ENCODE results near the gene ZNF618.

The ZNF618 gene

DNA sequence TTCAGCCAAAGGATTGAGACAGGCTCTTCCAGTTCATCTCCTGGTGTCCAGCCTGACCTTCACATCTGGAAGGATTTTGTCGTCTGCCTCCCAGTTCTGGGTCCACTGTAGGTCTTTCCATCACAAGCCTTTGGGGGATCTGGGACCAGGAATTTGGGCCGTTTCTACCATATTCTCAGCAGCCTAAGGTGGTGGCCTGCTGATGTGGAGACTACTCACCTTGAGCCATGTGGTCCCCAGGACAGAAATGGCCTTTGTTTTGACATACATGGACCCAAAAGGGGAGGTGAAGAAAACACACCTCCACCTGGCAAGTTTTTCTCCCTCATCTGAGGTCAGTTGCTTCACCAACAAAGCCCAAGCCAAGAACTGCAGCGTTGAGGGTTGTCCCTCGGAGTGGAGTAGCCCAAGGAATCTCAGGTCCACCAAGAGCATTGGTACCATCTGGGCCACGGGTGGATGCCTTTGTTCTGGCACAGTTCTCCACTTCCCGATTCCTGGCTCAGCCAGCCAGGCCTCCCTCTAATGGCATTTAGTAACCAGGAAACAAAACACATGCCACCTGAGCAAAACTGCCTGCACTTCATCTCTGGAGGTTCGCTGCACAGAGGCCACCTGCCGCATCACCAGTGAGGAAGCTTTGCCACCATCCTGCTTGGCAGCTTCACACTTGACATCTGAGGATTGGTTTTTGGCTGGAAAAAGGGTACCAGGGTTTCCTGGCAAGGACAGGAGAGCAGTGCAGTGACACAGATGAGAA lies 177.3 kb downstream of the ZNF618 start:
- H3K79me2 ChIP-seq (ENCODE audit: control insufficient read depth, low read length) = no peaks in the 10 kb centered on the region
- H3K27me3 ChIP-seq (ENCODE audit: control insufficient read depth, low read length) = no peaks in the 10 kb centered on the region
- H3K4me3 ChIP-seq (ENCODE audit: low read length) = no peak overlapping the region
- H3K36me3 ChIP-seq (ENCODE audit: control insufficient read depth, low read length) = no peaks in the 10 kb centered on the region
- H3K27ac ChIP-seq (ENCODE audit: low read depth, low read length) = no peak overlapping the region
- no peaks in the 10 kb centered on the region for H4K20me1 ChIP-seq (ENCODE audit: control insufficient read depth, insufficient read depth, low read depth, low read length)
- H3F3A ChIP-seq (ENCODE audit: control insufficient read depth, insufficient read depth) = no peaks in the 10 kb centered on the region
- no peak overlapping the region for H3K4me2 ChIP-seq (ENCODE audit: low read length)
- H3K4me1 ChIP-seq (ENCODE audit: control insufficient read depth, low read length) = no peaks in the 10 kb centered on the region
- TF ChIP-seq EZH2phosphoT487 (IDR thresholded peaks at IDR 0.05; ENCODE audit: borderline replicate concordance, low read length) = no peak
- TF ChIP-seq, protein P1, sequence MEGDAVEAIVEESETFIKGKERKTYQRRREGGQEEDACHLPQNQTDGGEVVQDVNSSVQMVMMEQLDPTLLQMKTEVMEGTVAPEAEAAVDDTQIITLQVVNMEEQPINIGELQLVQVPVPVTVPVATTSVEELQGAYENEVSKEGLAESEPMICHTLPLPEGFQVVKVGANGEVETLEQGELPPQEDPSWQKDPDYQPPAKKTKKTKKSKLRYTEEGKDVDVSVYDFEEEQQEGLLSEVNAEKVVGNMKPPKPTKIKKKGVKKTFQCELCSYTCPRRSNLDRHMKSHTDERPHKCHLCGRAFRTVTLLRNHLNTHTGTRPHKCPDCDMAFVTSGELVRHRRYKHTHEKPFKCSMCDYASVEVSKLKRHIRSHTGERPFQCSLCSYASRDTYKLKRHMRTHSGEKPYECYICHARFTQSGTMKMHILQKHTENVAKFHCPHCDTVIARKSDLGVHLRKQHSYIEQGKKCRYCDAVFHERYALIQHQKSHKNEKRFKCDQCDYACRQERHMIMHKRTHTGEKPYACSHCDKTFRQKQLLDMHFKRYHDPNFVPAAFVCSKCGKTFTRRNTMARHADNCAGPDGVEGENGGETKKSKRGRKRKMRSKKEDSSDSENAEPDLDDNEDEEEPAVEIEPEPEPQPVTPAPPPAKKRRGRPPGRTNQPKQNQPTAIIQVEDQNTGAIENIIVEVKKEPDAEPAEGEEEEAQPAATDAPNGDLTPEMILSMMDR (IDR thresholded peaks at IDR 0.05; ENCODE audit: low read depth, low read length, poor library complexity, severe bottlenecking) = no peak
- H3K9me3 ChIP-seq (ENCODE audit: control insufficient read depth, insufficient read depth, low read length) = no peaks in the 10 kb centered on the region
- H3K9me2 ChIP-seq (replicated peaks; ENCODE audit: control insufficient read depth, low read length) = no peaks in the 10 kb centered on the region

DNA sequence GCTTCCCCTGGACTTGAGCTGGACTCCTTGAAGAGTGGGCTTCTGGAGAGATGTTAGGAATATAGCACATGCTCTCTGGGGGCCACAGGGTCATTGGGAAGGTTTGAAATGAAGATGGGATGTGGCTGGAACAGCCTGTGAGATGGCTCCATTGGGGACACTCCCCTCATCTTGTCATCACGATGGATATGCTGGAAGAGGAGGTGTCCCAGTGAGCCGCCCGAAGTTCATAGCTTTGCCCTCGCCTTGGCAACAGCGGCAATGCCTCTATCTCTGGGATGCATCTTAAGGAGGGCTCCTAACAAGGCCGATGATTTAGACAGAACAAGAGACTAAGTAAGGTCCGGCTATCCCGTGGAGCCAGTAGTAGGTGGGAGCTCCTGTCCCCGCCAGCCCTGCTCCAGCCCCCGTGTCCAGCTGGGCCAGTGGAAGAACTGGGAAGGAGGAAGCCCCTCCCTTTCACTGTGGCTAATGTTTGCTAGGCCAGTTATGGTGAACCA lies 178.1 kb downstream of the ZNF618 start:
- Histone ChIP-seq H3K79me2 (ENCODE audit: control insufficient read depth, low read length) (no peaks in the 10 kb centered on the region), H3K9me2 (replicated peaks; ENCODE audit: control insufficient read depth, low read length) (no peaks in the 10 kb centered on the region), H3F3A (ENCODE audit: control insufficient read depth, insufficient read depth) (no peaks in the 10 kb centered on the region), H3K27me3 (ENCODE audit: control insufficient read depth, low read length) (no peaks in the 10 kb centered on the region), H3K36me3 (ENCODE audit: control insufficient read depth, low read length) (no peaks in the 10 kb centered on the region), H4K20me1 (ENCODE audit: control insufficient read depth, insufficient read depth, low read depth, low read length) (no peaks in the 10 kb centered on the region), H3K4me2 (ENCODE audit: low read length) (no peak overlapping the region), H3K27ac (ENCODE audit: low read depth, low read length) (no peak overlapping the region), H3K4me3 (ENCODE audit: low read length) (no peak overlapping the region), H3K9me3 (ENCODE audit: control insufficient read depth, insufficient read depth, low read length) (no peaks in the 10 kb centered on the region), H3K4me1 (ENCODE audit: control insufficient read depth, low read length) (no peaks in the 10 kb centered on the region)
- no peak for TF ChIP-seq EZH2phosphoT487 (IDR thresholded peaks at IDR 0.05; ENCODE audit: borderline replicate concordance, low read length)
- TF ChIP-seq, protein P1 (IDR thresholded peaks at IDR 0.05; ENCODE audit: low read depth, low read length, poor library complexity, severe bottlenecking) = no peak

DNA sequence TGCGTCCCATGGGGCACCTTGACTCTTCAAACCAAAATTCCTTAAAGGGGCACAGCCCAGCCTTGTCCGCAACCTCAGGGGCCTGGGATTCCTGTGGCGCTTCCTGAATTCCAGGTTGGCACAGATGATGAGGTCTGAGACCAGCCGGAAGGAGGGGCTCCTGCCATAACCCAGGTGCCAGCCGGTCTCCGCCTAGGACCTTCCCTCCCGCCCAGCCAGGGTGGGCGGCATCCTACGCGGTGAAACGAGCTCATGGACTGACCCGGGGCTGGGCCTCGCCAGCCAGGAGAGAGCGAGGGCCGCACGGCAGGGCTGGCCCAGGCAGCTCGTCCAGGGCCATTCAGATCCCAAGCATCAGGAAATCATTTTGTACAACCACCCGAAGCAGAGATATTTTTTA lies 179.0 kb downstream of the ZNF618 start:
- H3K9me2 ChIP-seq (replicated peaks; ENCODE audit: control insufficient read depth, low read length) = no peaks in the 10 kb centered on the region
- TF ChIP-seq, protein P1 (IDR thresholded peaks at IDR 0.05; ENCODE audit: low read depth, low read length, poor library complexity, severe bottlenecking) = no peak
- TF ChIP-seq EZH2phosphoT487 (IDR thresholded peaks at IDR 0.05; ENCODE audit: borderline replicate concordance, low read length) = no peak
- H3K36me3 ChIP-seq (ENCODE audit: control insufficient read depth, low read length) = no peaks in the 10 kb centered on the region
- H3K79me2 ChIP-seq (ENCODE audit: control insufficient read depth, low read length) = no peaks in the 10 kb centered on the region
- no peaks in the 10 kb centered on the region for H4K20me1 ChIP-seq (ENCODE audit: control insufficient read depth, insufficient read depth, low read depth, low read length)
- H3K27me3 ChIP-seq (ENCODE audit: control insufficient read depth, low read length) = no peaks in the 10 kb centered on the region
- H3F3A ChIP-seq (ENCODE audit: control insufficient read depth, insufficient read depth) = no peaks in the 10 kb centered on the region
- H3K27ac ChIP-seq (ENCODE audit: low read depth, low read length) = no peak overlapping the region
- no peaks in the 10 kb centered on the region for H3K9me3 ChIP-seq (ENCODE audit: control insufficient read depth, insufficient read depth, low read length)
- H3K4me2 ChIP-seq (ENCODE audit: low read length) = no peak overlapping the region
- no peaks in the 10 kb centered on the region for H3K4me1 ChIP-seq (ENCODE audit: control insufficient read depth, low read length)
- no peak overlapping the region for H3K4me3 ChIP-seq (ENCODE audit: low read length)
